LHCN-M2 (cell line): ENCODE measurements around the gene RRBP1. TPM values are rescaled to one million over a fixed set of nuclear protein-coding genes. Genes with fewer than 3 reads are reported as not detected.
"Not testable (repeated sequence)": the region's sequence is repeated elsewhere in the genome, so short reads cannot be mapped to it uniquely, and the experiment has no call there.

Experiments used
- DNase-seq: peaks from one replicate; pipeline ENCODE4 v3.0.0-alpha.2; 2012; ENCODE audit warnings: low read depth
- total RNA-seq: library from RNA; depleted of rRNA; stranded (reverse); fragments of >200 nt; gene quantifications from 2 replicates; pipeline ENCODE4 v1.2.3, GENCODE V29; 2014

RRBP1 gene
- total RNA-seq, 1 experiment from 2014 or later, result 154 TPM

- DNase-seq, result no peak
Observed at GRCh38 chr20:17709361-17710293, 27.6 kb upstream of the RRBP1 start.

- no peak for DNase-seq
Observed at GRCh38 chr20:17708675-17709360, 26.8 kb upstream of the RRBP1 start.

GRCh38 chr20:17707951-17708350, 25.9 kb upstream of the RRBP1 start:
- not testable (repeated sequence) for DNase-seq

- no peak for DNase-seq
Observed at GRCh38 chr20:17706632-17707031, 24.6 kb upstream of the RRBP1 start.

- DNase-seq, result no peak
Observed at GRCh38 chr20:17705916-17706315, 23.9 kb upstream of the RRBP1 start.

GRCh38 chr20:17704589-17705317, 22.7 kb upstream of the RRBP1 start:
- DNase-seq, result no peak

GRCh38 chr20:17701826-17702225, 19.8 kb upstream of the RRBP1 start:
- no peak for DNase-seq

- no peak for DNase-seq
Observed at GRCh38 chr20:17700637-17701036, 18.6 kb upstream of the RRBP1 start.

- DNase-seq, result no peak
Observed at GRCh38 chr20:17699931-17700351, 17.9 kb upstream of the RRBP1 start, which contains the start of gene BANF2. TSS of gene BANF2 (plus strand) at chr20:17699966. CDS start at chr20:17725026, 25,060 bp downstream.

GRCh38 chr20:17698384-17698783, 16.3 kb upstream of the RRBP1 start:
- no peak for DNase-seq

- DNase-seq, result no peak
Observed at GRCh38 chr20:17697171-17697570, 15.1 kb upstream of the RRBP1 start.

GRCh38 chr20:17696287-17696686, 14.2 kb upstream of the RRBP1 start:
- DNase-seq, result no peak

GRCh38 chr20:17694767-17695166, 12.7 kb upstream of the RRBP1 start:
- no peak for DNase-seq

GRCh38 chr20:17693444-17694001, 11.5 kb upstream of the RRBP1 start:
- DNase-seq, result no peak

- no peak for DNase-seq
Observed at GRCh38 chr20:17691758-17692157, 9.7 kb upstream of the RRBP1 start.

GRCh38 chr20:17690144-17690543, 8.1 kb upstream of the RRBP1 start:
- no peak for DNase-seq

- DNase-seq, result no peak
Observed at GRCh38 chr20:17688965-17689364, 6.9 kb upstream of the RRBP1 start.

GRCh38 chr20:17687800-17688199, 5.8 kb upstream of the RRBP1 start:
- DNase-seq, result no peak

GRCh38 chr20:17685168-17685567, 3.1 kb upstream of the RRBP1 start:
- DNase-seq, result no peak

- DNase-seq, result no peak
Observed at GRCh38 chr20:17684077-17684888, 2.2 kb upstream of the RRBP1 start.
